ENCODE measurements around the gene LSAMP. TPM values are rescaled to one million over a fixed set of nuclear protein-coding genes. Genes with fewer than 3 reads are reported as not detected.
"Not testable (repeated sequence)": the region's sequence is repeated elsewhere in the genome, so short reads cannot be mapped to it uniquely, and the experiment has no call there.

LSAMP gene
- total and polyA plus RNA-seq, 5 donors from 2014 or later: not detected

- Histone ChIP-seq H3K4me3 (ENCODE audit: low read depth, low read length) (no peak overlapping the region), H3K36me3 (ENCODE audit: control insufficient read depth, insufficient read depth, low read length) (no peaks in the 10 kb centered on the region), H3K27me3 (ENCODE audit: control insufficient read depth, insufficient read depth, low read length) (no peaks in the 10 kb centered on the region), H3K27ac (ENCODE audit: insufficient read depth, low read length, poor library complexity, severe bottlenecking) (no peak overlapping the region), H3K9me3 (ENCODE audit: control insufficient read depth in 2 of 2, low read length in 2 of 2) (no peaks in the 10 kb centered on the region), H3K4me1 (ENCODE audit: control insufficient read depth, insufficient read depth, low read length, poor library complexity, severe bottlenecking) (no peaks in the 10 kb centered on the region)
- ATAC-seq (ENCODE audit: low read depth in 2 of 2): no peak
- Mint-ChIP-seq H3K36me3 (no peaks in the 10 kb centered on the region), H3K4me3 (no peak overlapping the region), H3K27ac (no peak overlapping the region), H3K4me1 (no peaks in the 10 kb centered on the region), H3K9me3 (peaks cover 0 to 15% (median 5%) of the 10 kb centered on the region in 7 donors), H3K27me3 (no peaks in the 10 kb centered on the region)
- no peak for DNase-seq
Measured at GRCh38 chr3:116230431-116231020, 214.8 kb downstream of the LSAMP start.

- Histone ChIP-seq H3K27me3 (ENCODE audit: control insufficient read depth, insufficient read depth, low read length) (no peaks in the 10 kb centered on the region), H3K4me1 (ENCODE audit: control insufficient read depth, insufficient read depth, low read length, poor library complexity, severe bottlenecking) (no peaks in the 10 kb centered on the region), H3K36me3 (ENCODE audit: control insufficient read depth, insufficient read depth, low read length) (no peaks in the 10 kb centered on the region), H3K9me3 (ENCODE audit: control insufficient read depth in 2 of 2, low read length in 2 of 2) (no peaks in the 10 kb centered on the region), H3K4me3 (ENCODE audit: low read depth, low read length) (no peak overlapping the region), H3K27ac (ENCODE audit: insufficient read depth, low read length, poor library complexity, severe bottlenecking) (no peak overlapping the region)
- Mint-ChIP-seq H3K9me3 (peaks cover 0 to 14% (median 1%) of the 10 kb centered on the region in 7 donors), H3K4me3 (no peak overlapping the region), H3K27me3 (no peaks in the 10 kb centered on the region), H3K4me1 (no peaks in the 10 kb centered on the region), H3K27ac (no peak overlapping the region), H3K36me3 (no peaks in the 10 kb centered on the region)
- ATAC-seq (ENCODE audit: low read depth in 2 of 2): no peak
- no peak for DNase-seq
Measured at GRCh38 chr3:116226266-116226665, 219.0 kb downstream of the LSAMP start.

- H3K9me3 ChIP-seq (ENCODE audit: control insufficient read depth in 2 of 2, low read length in 2 of 2): no peaks in the 10 kb centered on the region
- no peak overlapping the region for H3K27ac Mint-ChIP-seq
- no peaks in the 10 kb centered on the region for H3K27me3 ChIP-seq (ENCODE audit: control insufficient read depth, insufficient read depth, low read length)
- no peaks in the 10 kb centered on the region for H3K4me1 Mint-ChIP-seq
- no peaks in the 10 kb centered on the region for H3K36me3 Mint-ChIP-seq
- ATAC-seq (ENCODE audit: low read depth in 2 of 2): no peak
- no peak overlapping the region for H3K27ac ChIP-seq (ENCODE audit: insufficient read depth, low read length, poor library complexity, severe bottlenecking)
- H3K4me3 ChIP-seq (ENCODE audit: low read depth, low read length): no peak overlapping the region
- H3K4me1 ChIP-seq (ENCODE audit: control insufficient read depth, insufficient read depth, low read length, poor library complexity, severe bottlenecking): no peaks in the 10 kb centered on the region
- no peaks in the 10 kb centered on the region for H3K36me3 ChIP-seq (ENCODE audit: control insufficient read depth, insufficient read depth, low read length)
- DNase-seq: no peak
- no peaks in the 10 kb centered on the region for H3K27me3 Mint-ChIP-seq
- peaks cover 0 to 10% (median 2%) of the 10 kb centered on the region in 7 donors for H3K9me3 Mint-ChIP-seq
- no peak overlapping the region for H3K4me3 Mint-ChIP-seq
Measured at GRCh38 chr3:116216761-116217160, 228.5 kb downstream of the LSAMP start.

GRCh38 chr3:116211901-116212300 lies 233.4 kb downstream of the LSAMP start:
- H3K4me3 ChIP-seq (ENCODE audit: low read depth, low read length): no peak overlapping the region
- no peak overlapping the region for H3K4me3 Mint-ChIP-seq
- no peaks in the 10 kb centered on the region for H3K9me3 ChIP-seq (ENCODE audit: control insufficient read depth in 2 of 2, low read length in 2 of 2)
- H3K9me3 Mint-ChIP-seq: peaks cover 0 to 10% (median 4%) of the 10 kb centered on the region in 7 donors
- H3K36me3 Mint-ChIP-seq: no peaks in the 10 kb centered on the region
- H3K36me3 ChIP-seq (ENCODE audit: control insufficient read depth, insufficient read depth, low read length): no peaks in the 10 kb centered on the region
- no peak overlapping the region for H3K27ac Mint-ChIP-seq
- ATAC-seq (ENCODE audit: low read depth in 2 of 2) (no peak), DNase-seq (no peak)
- no peaks in the 10 kb centered on the region for H3K27me3 Mint-ChIP-seq
- H3K4me1 Mint-ChIP-seq: no peaks in the 10 kb centered on the region
- H3K27me3 ChIP-seq (ENCODE audit: control insufficient read depth, insufficient read depth, low read length): no peaks in the 10 kb centered on the region
- H3K27ac ChIP-seq (ENCODE audit: insufficient read depth, low read length, poor library complexity, severe bottlenecking): no peak overlapping the region
- H3K4me1 ChIP-seq (ENCODE audit: control insufficient read depth, insufficient read depth, low read length, poor library complexity, severe bottlenecking): no peaks in the 10 kb centered on the region

- not testable (repeated sequence) for H3K9me3 Mint-ChIP-seq; DNase-seq; H3K27me3 Mint-ChIP-seq; H3K4me1 ChIP-seq (ENCODE audit: control insufficient read depth, insufficient read depth, low read length, poor library complexity, severe bottlenecking); H3K27ac Mint-ChIP-seq; H3K4me1 Mint-ChIP-seq; H3K27ac ChIP-seq (ENCODE audit: insufficient read depth, low read length, poor library complexity, severe bottlenecking); H3K4me3 ChIP-seq (ENCODE audit: low read depth, low read length); H3K36me3 Mint-ChIP-seq; H3K4me3 Mint-ChIP-seq; H3K9me3 ChIP-seq (ENCODE audit: control insufficient read depth in 2 of 2, low read length in 2 of 2); ATAC-seq (ENCODE audit: low read depth in 2 of 2); H3K27me3 ChIP-seq (ENCODE audit: control insufficient read depth, insufficient read depth, low read length); H3K36me3 ChIP-seq (ENCODE audit: control insufficient read depth, insufficient read depth, low read length)
Measured at GRCh38 chr3:116208830-116209229, 236.5 kb downstream of the LSAMP start.

GRCh38 chr3:116200956-116201690 lies 244.2 kb downstream of the LSAMP start:
- H3K36me3 Mint-ChIP-seq: no peaks in the 10 kb centered on the region
- H3K4me1 Mint-ChIP-seq: no peaks in the 10 kb centered on the region

GRCh38 chr3:116199063-116199462 lies 246.2 kb downstream of the LSAMP start:
- Mint-ChIP-seq H3K9me3 (peaks cover 0 to 13% (median 3%) of the 10 kb centered on the region in 7 donors), H3K27ac (no peak overlapping the region), H3K36me3 (no peaks in the 10 kb centered on the region), H3K4me3 (no peak overlapping the region), H3K4me1 (no peaks in the 10 kb centered on the region), H3K27me3 (no peaks in the 10 kb centered on the region)
- Histone ChIP-seq H3K36me3 (ENCODE audit: control insufficient read depth, insufficient read depth, low read length) (no peaks in the 10 kb centered on the region), H3K27me3 (ENCODE audit: control insufficient read depth, insufficient read depth, low read length) (no peaks in the 10 kb centered on the region), H3K9me3 (ENCODE audit: control insufficient read depth in 2 of 2, low read length in 2 of 2) (no peaks in the 10 kb centered on the region), H3K4me3 (ENCODE audit: low read depth, low read length) (no peak overlapping the region), H3K27ac (ENCODE audit: insufficient read depth, low read length, poor library complexity, severe bottlenecking) (no peak overlapping the region), H3K4me1 (ENCODE audit: control insufficient read depth, insufficient read depth, low read length, poor library complexity, severe bottlenecking) (no peaks in the 10 kb centered on the region)
- ATAC-seq (ENCODE audit: low read depth in 2 of 2): no peak
- no peak for DNase-seq

More at GRCh38 chr3:116200956-116201690, 244.2 kb downstream of the LSAMP start:
- no peaks in the 10 kb centered on the region for H3K36me3 ChIP-seq (ENCODE audit: control insufficient read depth, insufficient read depth, low read length)
- no peak for ATAC-seq (ENCODE audit: low read depth in 2 of 2)
- no peak overlapping the region for H3K27ac ChIP-seq (ENCODE audit: insufficient read depth, low read length, poor library complexity, severe bottlenecking)
- no peaks in the 10 kb centered on the region for H3K27me3 ChIP-seq (ENCODE audit: control insufficient read depth, insufficient read depth, low read length)
- Mint-ChIP-seq H3K4me3 (no peak overlapping the region), H3K9me3 (peaks cover 0 to 9% (median 3%) of the 10 kb centered on the region in 7 donors), H3K27me3 (no peaks in the 10 kb centered on the region), H3K27ac (no peak overlapping the region)
- no peaks in the 10 kb centered on the region for H3K4me1 ChIP-seq (ENCODE audit: control insufficient read depth, insufficient read depth, low read length, poor library complexity, severe bottlenecking)
- DNase-seq: no peak
- H3K4me3 ChIP-seq (ENCODE audit: low read depth, low read length): no peak overlapping the region
- no peaks in the 10 kb centered on the region for H3K9me3 ChIP-seq (ENCODE audit: control insufficient read depth in 2 of 2, low read length in 2 of 2)

GRCh38 chr3:116198087-116198486 lies 247.2 kb downstream of the LSAMP start:
- Mint-ChIP-seq H3K36me3 (no peaks in the 10 kb centered on the region), H3K27me3 (no peaks in the 10 kb centered on the region), H3K4me1 (no peaks in the 10 kb centered on the region), H3K27ac (no peak overlapping the region), H3K9me3 (peaks cover 0 to 16% (median 4%) of the 10 kb centered on the region in 7 donors), H3K4me3 (no peak overlapping the region)
- Histone ChIP-seq H3K9me3 (ENCODE audit: control insufficient read depth in 2 of 2, low read length in 2 of 2) (no peaks in the 10 kb centered on the region), H3K4me1 (ENCODE audit: control insufficient read depth, insufficient read depth, low read length, poor library complexity, severe bottlenecking) (no peaks in the 10 kb centered on the region), H3K4me3 (ENCODE audit: low read depth, low read length) (no peak overlapping the region), H3K27me3 (ENCODE audit: control insufficient read depth, insufficient read depth, low read length) (no peaks in the 10 kb centered on the region), H3K27ac (ENCODE audit: insufficient read depth, low read length, poor library complexity, severe bottlenecking) (no peak overlapping the region), H3K36me3 (ENCODE audit: control insufficient read depth, insufficient read depth, low read length) (no peaks in the 10 kb centered on the region)
- ATAC-seq (ENCODE audit: low read depth in 2 of 2) (no peak), DNase-seq (no peak)
